A549 (cell line): ENCODE data around the gene TNFSF4.

Experiments used
- BHLHE40 ChIP-seq: IDR thresholded peaks from 2 replicates; pipeline ENCODE4 v1.6.1; 2012; ENCODE audit warnings: low read depth, low read length, inconsistent platforms
- CBX8 ChIP-seq: fragments of 200-600 bp; sonication (generic); IDR thresholded peaks from 2 replicates; pipeline ENCODE4 v1.6.1; 2016
- CHD2 ChIP-seq: fragments of 150-350 bp; IDR thresholded peaks from 2 replicates; pipeline ENCODE4 v1.6.1; 2014; ENCODE audit warnings: low read length; ENCODE audit not compliant: partially characterized antibody
- EHF ChIP-seq: fragments of 250-450 bp; sonication (Bioruptor Pico); IDR thresholded peaks from 2 replicates; pipeline ENCODE4 v1.5.0; 2020; ENCODE audit warnings: mild to moderate bottlenecking
- EP300 ChIP-seq, 2 experiments: fragments of >200 bp; sonication (Bioruptor Twin); formaldehyde crosslinking; IDR thresholded peaks; 2 replicates in 1 of 2; 3 replicates in 1 of 2; pipeline ENCODE4 v1.6.1; 2016 to 2017
- HEYL ChIP-seq: fragments of 250-450 bp; sonication (Bioruptor Pico); IDR thresholded peaks from 2 replicates; pipeline ENCODE4 v1.8.0; 2021; ENCODE audit warnings: mild to moderate bottlenecking, moderate library complexity
- HOXA7 ChIP-seq: fragments of 250-450 bp; sonication (Bioruptor Pico); IDR thresholded peaks from 2 replicates; pipeline ENCODE4 v1.5.0; 2020; ENCODE audit warnings: mild to moderate bottlenecking, moderate library complexity
- MAX ChIP-seq: IDR thresholded peaks from 2 replicates; pipeline ENCODE4 v1.6.1; 2012
- MAZ ChIP-seq: fragments of 150-350 bp; IDR thresholded peaks from 2 replicates; pipeline ENCODE4 v1.6.1; 2014; ENCODE audit warnings: antibody characterized with exemption, low read depth, low read length, borderline replicate concordance
- POLR2A ChIP-seq: IDR thresholded peaks from 2 replicates; pipeline ENCODE4 v1.6.1; 2012; ENCODE audit warnings: mild to moderate bottlenecking, low read length
- SMC3 ChIP-seq: fragments of >200 bp; sonication (Bioruptor Twin); formaldehyde crosslinking; IDR thresholded peaks from 3 replicates; pipeline ENCODE4 v1.6.1; 2018; ENCODE audit warnings: inconsistent platforms
- USF2 ChIP-seq: fragments of 450-650 bp; IDR thresholded peaks from 2 replicates; pipeline ENCODE4 v1.6.1; 2014; ENCODE audit warnings: antibody characterized with exemption
- TF ChIP-seq, protein P1 (sequence below): fragments of >200 bp; sonication (Bioruptor Twin); formaldehyde crosslinking; IDR thresholded peaks from 3 replicates; pipeline ENCODE4 v1.5.1; 2016

GRCh38 chr1:173171152-173171551, 36.0 kb downstream of the TNFSF4 start:
- TF ChIP-seq POLR2A, result no peak
- no peak for TF ChIP-seq USF2
- TF ChIP-seq CHD2, result no peak
- TF ChIP-seq, protein P1, sequence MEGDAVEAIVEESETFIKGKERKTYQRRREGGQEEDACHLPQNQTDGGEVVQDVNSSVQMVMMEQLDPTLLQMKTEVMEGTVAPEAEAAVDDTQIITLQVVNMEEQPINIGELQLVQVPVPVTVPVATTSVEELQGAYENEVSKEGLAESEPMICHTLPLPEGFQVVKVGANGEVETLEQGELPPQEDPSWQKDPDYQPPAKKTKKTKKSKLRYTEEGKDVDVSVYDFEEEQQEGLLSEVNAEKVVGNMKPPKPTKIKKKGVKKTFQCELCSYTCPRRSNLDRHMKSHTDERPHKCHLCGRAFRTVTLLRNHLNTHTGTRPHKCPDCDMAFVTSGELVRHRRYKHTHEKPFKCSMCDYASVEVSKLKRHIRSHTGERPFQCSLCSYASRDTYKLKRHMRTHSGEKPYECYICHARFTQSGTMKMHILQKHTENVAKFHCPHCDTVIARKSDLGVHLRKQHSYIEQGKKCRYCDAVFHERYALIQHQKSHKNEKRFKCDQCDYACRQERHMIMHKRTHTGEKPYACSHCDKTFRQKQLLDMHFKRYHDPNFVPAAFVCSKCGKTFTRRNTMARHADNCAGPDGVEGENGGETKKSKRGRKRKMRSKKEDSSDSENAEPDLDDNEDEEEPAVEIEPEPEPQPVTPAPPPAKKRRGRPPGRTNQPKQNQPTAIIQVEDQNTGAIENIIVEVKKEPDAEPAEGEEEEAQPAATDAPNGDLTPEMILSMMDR, result no peak
- TF ChIP-seq EHF, result no peak
- no peak for TF ChIP-seq HEYL (CRISPR knock-in tag)
- no peak for TF ChIP-seq MAZ
- no peak for TF ChIP-seq SMC3
- no peak for TF ChIP-seq CBX8
- no peak for TF ChIP-seq BHLHE40
- TF ChIP-seq MAX, result no peak
- no peak for TF ChIP-seq HOXA7 (CRISPR knock-in tag)
- no peak for TF ChIP-seq EP300 (IDR thresholded peaks at IDR 0.05)
